NCI-H774 (cell line): ENCODE data around the gene TXN2.

Source experiments
- DNase-seq: peaks from one replicate; lab custom pipeline; 2025; lab: John Stamatoyannopoulos, UW

The TXN2 gene

DNA sequence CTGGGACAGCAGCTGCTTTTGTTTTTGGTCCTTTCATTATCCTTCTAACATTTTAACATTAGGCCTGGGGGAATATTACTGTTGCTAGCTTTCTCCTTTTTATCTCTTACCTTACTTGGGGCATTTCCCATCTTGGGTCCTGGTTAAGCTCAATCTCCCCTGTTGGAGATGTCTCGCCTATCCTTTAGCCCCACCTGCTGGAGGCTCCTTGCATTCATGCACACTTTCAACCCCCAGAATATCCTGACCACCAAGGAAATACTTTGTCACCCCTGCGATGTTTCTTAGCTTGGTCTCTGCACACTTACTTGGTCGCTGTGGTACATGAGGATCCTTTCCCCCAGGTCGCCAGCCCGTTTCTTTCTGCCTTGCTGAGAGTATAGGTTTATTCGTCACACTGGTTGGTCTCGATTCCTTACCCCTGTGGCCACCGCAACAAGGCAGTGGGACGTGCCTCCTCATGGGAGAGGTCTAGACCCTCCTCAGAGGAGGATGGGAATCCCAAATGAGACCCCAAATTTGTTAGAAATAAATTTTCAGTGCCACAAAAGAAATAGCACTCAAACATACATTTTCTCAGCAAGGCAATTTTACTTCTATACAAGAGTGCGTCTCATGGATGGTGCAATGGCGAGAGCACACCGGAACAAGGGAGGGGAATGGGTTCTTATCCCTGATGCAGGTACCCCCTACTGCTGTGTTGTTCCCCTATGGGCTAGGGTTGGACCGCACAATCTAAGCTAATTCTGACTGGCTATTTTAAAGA, 5.4 kb upstream of the TXN2 start:
- no peak for DNase-seq

DNA sequence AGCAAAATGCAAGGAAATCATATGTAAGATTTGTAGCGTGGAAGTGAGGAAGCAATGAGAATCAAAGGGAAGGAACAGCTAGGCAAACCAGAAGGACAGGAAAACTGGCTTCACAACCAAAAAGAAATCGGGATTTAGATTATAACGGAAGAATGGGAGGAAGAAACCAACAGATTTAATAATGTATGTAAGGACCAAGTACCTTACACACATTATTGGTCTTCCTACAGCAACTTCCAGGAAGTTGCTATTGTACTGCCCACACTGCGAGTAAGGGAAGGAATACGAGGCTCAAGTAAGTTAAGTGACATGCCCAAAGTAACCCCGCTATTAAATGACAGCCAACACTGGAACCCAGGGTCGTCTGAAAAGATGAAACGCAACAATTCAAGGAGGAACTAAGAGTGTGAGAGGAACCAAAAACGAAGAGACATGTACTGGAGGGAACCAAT, 473 bp downstream of the TXN2 start:
- DNase-seq, result no peak

DNA sequence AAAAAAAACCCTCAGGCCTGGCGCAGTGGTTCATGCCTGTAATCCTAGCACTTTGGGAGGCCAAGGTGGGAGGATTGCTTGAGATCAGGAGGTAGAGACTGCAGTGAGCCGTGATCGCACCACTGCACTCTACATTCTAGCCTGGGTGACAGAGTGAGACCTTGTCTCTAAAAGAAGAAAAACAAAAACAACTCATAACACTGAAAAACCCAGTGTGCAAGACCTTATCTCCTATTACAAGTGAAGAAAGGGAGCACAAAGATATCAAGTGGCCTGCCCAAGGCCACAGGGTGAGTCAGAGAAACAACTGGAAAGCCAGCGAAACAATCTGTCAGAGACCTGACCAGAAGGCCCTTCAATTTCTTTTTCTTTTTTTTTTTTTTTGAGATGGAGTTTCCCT, 2.5 kb downstream of the TXN2 start:
- DNase-seq, result no peak

DNA sequence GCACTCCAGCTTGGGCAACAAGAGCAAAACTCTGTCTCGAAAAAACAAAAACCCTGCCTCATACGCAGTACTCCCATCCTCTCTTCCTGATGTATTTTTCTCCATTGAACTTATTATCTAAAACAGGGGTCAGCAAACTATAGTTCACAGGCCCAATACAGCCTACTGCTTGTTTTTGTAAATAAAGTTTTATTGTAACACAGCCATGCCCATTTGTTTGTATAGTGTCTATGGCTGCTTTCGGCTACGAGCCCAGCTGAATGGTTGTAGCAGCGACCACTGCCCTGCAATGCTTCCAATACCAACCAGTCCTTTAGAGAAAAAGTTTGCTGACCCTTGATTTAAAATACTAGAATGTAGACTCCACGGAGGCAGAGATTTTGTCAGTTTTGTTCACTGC, 6.1 kb downstream of the TXN2 start:
- DNase-seq, result no peak

DNA sequence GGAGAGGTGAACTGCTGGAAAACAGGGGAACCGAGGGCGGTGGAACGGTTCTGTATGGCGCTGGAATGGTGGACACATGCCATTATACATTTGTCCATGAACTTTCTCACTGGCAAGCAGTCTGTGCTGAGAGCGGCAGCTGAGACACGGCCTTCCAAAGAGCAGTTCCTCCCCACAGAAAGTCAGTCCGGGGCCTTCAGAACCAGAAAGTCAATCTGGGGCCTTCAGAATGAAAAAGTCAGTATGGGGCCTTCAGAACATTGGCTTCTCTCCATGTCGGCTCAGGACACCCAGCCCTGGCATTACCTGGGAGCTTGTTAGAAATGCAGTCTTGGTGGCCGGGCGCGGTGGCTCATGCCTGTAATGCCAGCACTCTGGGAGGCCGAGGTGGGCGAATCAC, 8.8 kb downstream of the TXN2 start:
- DNase-seq, result no peak

DNA sequence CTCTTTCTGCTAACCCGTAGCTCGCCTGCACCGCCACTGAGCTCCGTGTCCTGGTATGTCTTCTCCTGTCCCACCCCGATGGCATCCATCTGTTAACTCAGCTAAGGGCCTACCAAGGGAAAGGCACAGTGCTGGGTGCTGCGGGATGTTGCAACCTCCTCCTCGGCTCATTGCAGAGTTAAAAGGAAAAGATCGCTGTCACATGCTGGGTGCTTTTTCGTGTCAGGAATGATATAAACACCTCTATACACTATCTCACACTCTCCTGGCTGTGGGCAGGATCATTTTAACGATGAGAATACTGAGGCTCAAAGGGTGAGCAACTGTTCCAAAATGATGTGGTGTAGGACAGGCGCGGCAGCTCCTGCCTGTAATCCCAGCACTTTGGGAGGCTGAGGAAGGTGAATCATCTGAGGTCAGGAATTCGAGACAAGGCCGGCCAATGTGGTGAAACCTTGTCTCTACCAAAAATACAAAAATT, 10.1 kb downstream of the TXN2 start:
- no peak for DNase-seq

DNA sequence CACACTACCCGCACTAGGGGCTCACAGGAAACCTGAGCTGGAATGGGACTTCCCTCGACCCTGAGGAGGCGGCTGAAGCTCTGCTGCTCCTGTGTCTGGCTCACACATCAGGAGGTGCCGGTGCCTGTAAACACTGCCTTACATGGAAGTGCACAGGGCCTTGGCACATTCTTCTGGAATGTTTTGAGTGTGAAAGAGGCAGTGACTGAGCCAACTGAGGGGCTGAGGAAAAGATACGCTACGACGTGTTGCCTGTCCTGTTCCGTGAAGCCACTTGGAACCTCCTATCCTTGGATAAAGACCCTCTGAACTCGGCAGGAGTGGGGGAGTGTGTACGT, 10.5 kb downstream of the TXN2 start:
- DNase-seq, result no peak

DNA sequence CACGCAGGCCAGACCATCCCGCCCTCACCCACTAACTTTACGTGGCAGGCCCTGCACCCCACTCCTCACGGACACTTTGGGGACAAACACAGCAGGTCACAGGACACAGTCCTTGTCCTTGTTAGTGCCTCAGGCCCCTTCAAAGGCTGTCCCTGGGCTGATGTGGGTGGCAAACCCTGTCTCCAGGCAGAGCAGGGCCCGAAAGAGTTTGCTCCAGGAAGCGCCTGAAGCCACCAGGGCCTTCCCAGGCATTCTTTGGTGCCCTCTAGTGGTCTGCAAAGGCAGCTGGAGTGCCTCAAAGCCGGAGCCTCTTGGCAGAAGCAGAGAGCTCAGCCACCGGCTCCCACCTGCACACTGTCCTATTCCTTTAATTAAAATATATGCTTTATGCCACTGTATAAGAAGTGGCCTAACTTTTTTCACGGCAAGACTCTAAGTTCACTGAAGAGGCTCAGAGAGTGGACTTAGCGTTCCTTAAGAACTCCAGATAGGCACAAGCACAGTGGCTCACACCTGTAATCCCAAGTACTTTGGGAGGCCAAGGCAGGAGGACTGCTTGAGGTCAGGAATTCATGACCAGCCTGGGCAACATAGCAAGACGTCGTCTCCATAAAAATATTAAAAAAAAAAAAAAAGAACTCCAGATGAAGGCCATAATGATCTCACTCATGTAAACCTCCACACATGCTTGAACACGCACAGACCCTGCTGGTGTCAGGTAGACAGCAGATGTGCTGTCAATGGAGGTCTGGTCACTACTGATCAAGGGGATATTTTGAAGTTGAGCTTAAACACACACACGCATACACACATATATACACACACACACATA, 11.1 kb downstream of the TXN2 start:
- DNase-seq, result peak; percentile 47

DNA sequence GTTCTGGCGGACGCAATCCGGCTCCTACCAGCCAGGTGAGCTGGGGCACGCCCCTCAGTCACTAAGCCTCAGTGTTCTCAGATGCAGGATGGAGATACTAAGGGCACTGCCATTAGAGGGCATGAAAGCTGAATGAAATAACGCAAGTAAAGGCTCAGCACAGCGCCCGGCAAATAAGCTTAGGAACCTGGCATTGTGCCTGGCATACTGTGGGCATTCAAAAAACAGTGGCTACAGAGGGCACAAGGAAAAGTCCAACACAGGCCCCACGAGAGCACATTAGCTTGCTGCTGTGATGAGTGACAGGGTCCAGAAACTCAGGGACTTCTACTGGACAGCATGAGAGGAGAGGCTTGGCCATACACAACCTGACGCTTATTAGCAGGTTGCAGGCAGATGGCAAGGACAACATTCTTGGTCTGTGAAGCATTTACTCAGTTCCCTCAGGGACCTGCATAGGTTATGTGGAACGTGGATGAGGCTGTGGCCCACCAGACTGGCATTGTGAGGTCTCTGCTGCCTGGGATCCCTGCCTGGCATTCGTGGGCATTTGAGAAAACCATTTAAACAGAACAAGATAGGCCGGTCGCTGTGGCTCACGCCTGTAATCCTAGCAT, 12.2 kb downstream of the TXN2 start:
- no peak for DNase-seq

DNA sequence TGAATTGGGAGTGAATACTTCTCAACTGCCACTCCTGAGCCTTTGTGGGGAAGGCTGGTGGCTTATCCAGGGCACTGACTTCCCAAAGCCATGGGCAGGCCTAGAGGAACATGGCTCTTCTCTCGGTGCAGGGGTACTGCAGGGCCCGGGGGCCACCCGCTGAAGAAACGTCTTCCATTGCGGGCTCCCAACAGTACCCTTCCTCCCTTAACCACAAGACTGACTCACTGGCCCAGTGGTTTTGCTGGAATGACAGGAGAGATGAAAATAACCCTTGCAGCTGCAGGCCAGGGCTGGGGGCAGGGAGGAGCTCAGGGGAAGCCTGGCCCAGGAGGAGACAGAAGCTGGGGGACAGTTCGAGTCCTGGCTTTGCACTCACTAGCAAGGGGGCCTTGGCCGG, 13.5 kb downstream of the TXN2 start:
- no peak for DNase-seq

DNA sequence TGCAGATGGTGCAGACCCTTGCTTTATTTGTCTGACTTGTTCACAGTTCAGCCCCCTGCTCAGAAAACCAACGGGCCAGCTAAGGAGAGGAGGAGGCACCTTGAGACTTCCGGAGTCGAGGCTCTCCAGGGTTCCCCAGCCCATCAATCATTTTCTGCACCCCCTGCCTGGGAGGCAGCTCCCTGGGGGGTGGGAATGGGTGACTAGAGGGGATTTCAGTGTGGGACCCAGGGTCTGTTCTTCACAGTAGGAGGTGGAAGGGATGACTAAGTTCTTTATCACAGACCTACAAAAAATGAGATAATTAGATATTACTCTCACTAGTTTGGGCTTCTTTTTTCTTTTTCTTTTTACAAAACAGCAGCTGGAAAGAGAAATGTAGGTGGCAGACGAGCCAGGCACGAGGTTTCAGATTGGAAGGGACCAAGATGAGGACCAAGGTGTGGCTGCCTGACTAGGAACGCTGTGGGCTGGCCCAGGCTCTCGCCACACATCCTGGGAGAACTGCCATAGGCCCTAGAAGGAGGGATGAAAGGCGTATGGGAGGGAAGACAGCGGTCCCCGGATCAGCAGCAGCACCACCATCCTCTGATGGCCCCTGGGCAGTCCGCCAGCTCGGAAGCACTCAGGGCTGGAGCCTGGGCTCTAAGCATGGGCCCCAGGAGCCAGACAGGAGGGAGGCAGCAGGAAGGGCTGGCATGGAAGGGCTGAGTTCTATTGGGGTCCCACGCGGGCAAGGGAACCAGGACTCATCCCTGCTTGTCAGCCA, 14.2 kb downstream of the TXN2 start:
- DNase-seq, result no peak

DNA sequence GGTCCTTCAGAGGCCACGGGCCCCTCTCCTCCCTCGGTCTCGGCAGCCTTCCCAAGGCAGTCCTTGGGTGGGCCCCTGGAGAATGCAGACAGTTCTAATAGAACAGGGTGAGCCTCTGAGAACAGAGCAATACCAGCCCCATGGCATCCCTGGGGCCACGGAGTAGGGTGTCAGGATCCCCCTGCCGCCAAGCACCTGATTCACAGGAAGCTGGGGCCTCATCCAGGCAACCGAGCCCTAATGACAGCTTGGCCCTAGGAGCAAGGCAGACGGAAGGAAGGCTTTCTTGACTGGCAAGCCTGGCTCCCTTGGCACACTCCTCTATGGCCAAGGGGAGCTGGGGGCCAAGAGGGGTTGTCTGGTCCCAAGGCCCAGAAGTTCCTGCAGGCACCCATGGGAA, 15.2 kb downstream of the TXN2 start:
- no peak for DNase-seq

DNA sequence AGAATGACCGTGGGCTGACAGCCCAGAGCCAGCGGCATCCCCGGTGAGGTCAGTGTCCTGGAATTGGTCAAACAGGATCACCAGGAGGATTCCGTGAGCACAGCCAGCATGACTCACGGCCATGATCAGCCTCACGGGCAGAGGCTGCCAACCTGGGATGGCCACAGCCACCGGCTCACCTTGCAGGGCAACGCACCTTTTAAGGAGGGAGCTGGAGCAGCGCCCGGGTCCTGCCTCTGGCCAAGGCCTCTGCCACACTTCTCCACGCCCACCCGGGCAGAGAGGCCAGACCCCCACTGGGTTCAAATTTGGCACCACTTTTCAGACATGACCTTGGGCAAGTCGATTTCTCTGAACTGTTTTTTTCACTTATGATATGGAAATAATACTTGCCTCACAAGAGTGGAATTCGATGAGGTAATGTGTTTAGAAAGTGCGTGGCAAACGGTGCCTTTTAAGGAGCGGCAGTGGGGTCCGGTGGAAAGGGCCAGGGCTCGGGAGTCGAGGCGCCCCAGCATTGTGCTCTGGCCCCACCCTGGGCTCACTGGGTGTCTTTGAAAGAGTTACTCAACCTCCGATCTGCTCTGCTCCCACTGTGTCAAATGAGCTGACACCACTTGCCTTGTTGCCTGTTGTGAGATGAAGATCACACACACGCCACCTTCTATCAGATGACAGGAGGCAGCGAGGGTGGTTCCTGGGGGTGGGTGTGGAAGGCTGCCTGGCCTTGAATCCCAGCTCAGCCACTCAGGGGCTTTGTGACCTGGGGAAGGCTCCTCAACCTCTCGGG, 16.0 kb downstream of the TXN2 start:
- no peak for DNase-seq

DNA sequence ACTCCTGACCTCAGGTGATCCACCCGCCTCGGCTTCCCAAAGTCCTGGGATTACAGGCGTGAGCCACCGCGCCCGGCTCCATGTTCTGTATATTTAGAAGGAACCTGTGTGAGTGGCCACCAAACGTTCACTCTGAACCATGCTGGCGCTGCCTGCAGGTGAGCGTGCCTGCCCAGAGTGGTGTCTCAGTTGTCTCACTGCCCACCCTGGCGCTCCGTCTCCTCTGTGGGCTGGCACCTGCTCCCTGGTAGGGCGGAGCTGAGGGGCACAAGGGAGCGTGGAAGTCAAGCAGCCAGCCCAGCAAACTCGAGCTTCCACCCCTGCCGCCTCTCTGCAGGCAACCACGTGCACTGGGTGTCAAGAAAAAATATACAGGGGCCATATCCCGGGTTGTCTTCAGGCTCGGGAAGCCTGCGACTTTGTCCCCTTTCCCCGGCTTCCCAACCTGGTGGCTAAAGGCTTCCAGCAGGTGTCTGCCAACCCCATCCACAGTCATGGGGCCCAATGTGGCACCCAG, 16.7 kb downstream of the TXN2 start:
- no peak for DNase-seq

DNA sequence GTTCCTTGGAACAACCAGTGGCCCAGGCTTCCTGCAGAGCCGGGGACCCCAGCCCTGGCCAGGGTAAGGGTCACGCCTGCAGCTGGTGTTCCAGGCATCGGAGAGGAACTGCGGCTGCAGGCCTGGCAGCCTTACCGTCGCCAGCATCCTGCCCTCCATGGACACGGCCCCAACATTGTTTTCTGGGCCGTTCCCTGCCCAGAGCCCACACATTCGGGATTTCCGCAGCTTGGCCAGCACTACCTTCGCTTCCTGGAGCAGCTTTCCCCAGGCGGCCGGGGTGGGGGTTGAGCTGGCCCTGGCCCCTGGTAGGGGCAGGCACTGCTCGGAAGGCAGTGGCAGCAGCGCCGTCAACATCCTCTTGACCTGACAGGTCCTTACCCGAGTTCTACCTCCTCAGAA, 17.7 kb downstream of the TXN2 start:
- DNase-seq, result no peak

DNA sequence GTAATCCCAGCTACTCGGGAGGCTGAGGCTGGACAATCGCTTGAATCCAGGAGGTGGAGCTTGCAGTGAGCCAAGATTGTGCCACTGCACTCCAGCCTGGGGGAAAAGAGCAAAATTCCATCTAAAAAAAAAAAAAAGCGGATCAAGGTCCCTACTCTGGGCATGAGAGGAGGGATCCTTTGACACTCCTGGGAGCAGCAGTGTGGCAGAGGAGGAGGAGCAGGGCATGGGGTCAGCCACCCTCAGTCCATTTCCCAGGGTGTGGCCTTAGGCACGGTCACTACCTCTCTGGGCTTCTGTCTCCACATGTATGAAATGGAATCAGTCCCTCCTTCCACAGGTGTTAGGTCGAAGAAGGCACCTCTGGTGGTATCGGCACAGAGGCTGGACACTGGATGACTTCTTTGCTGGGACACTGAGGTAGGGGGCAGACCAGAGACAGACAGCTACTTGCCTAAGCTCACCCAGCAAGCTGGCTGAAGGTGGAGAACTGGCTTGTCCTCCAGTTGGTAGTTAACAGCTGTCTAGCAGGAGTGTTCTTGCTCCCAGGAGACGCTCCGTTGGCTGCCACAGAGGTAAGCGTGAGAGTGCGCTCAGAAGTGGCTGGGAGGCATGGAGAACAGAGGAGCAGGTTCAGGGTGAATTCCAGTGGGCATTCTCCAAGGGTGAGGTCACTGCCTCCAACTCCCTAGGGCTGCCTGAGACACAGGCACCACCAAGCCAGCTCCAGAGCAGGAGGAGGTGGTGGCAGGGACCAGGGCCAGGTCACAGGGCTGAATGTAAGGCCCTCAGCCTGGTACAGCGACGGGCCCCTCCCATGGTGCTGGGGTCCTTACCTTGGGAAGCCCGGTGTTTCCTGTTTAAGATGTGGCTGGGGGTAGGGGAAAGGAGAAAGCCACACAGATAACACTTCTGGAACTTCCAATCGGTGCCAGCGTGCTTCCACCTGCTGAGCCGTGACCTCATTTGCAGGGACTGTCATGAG, 19.5 kb downstream of the TXN2 start:
- DNase-seq, result no peak

DNA sequence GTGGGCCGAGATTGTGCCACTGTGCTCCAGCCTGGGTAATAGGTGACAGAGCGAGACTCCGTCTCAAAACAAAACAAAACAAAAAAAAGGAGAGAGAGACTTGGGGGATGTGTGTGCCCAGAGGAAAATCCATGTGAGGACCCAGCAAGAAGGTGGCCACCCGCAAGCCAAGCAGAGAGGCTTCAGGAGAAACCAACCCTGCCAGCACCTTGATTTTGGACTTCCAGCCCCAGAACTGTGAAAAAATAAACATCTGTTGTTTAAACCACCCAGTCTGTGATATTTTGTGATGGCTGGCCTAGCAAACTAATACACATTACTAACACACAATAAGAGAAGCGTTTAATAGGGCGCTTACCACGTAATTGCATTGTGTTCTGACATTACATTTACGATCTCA, 21.2 kb downstream of the TXN2 start:
- no peak for DNase-seq

DNA sequence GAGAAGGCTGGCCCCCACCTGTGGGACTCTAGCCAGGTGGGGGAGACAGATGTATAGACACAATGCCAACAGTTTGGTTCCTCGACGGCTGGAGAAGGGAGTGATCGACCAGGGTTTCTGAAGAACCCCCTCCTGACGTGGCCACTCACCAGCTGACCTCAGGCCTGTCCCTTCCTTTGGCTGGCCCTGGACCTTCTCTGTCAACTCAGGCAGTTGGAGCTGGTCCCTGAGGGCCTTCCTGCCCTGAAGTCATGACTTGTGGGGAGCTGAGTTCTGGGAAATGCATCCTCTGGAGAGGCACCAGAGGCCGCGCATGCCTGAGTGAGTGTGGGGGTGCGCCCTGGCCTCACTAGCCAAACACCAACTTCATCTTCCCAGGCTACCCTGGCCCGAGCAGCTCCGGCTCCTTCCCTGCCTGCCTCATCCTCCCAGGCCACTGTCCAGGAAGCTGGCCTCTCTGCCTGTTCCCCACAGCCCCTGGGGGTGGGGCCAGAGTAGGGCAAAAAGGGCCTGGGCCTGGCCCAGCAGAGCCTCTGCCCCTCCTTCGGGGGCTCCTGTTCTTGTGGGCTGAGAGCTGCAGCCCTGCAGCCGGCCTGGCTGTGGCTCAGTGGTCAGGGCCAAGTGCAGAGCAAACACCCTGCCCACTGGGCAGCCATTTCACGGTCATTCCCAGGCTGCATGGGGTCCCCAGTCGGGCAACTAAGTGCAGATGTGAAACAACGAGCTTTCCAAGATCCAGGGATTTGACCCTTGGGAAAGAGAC, 23.6 kb downstream of the TXN2 start:
- DNase-seq, result no peak

DNA sequence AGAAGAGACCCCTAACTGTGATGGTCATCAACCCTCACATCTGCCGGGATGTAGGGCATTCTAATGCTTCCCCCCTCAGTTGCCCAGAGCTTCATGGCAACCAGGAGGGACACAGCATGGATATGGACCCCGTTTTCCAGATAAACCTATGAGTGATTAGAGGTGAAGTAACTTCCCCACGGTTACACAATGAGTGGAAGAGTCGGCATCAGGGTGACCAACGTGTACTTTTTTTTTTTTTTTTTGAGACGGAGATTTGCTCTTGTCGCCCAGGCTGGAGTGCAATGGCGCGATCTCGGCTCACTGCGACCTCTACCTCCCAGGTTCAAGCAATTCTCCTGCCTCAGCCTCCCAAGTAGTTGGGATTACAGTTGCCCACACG, 25.0 kb downstream of the TXN2 start:
- no peak for DNase-seq
